HG02981 (cell line): ENCODE measurements around the gene IRS1.

Source experiments
- ATAC-seq: cut with Tn5 transposase; IDR thresholded peaks from one replicate; pipeline ENCODE4 v1.9.1; 2021; ENCODE audit warnings: mild to moderate bottlenecking, moderate library complexity; ENCODE audit not compliant: unreplicated experiment

The IRS1 gene

DNA sequence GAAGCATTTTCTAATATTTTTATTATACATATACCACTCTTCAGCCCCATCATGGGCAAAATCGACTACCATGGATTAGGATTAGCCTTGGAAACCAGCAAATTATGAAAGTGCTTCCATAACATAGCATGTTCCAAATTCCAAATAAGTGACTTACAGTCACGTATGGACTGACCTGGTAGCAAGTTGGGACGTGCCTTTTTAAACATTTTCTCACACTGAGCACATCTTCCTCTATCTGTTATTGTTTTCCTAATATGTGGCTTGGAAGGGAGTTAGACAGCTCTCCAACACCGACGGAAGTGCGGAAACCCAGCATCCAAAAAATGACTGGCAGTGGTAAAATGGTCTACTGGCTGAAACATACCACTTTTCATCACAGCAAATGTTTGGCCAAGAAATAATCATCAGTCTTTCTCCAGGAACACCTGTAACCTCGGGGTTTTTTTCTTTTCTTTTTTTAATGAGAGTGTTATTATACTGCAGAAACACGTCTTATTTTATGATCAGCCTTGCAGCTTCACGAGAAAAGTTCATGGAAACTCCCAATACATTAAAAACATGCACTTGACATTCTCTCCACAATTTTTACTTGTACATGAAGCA is 107.0 kb downstream of the IRS1 start:
- no peak for ATAC-seq

DNA sequence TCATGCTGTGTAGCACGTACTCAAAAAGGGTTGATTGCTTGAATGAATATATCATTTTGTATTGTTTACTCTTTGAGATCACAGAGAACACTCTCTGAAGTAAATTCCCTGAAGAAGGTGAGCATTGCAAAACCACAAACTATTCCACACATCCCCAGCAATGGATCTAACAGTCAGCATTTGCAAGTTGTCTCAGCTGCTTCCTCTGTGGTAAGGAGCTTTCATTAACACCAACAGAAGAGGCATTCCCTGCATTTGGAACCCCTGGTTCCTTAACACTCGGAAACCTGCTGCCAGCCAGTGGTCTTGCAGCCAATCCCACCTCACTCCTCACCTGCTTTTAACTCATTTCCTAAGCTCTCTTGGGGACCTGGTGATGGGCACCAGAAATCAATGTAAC is 108.4 kb downstream of the IRS1 start:
- ATAC-seq = no peak

DNA sequence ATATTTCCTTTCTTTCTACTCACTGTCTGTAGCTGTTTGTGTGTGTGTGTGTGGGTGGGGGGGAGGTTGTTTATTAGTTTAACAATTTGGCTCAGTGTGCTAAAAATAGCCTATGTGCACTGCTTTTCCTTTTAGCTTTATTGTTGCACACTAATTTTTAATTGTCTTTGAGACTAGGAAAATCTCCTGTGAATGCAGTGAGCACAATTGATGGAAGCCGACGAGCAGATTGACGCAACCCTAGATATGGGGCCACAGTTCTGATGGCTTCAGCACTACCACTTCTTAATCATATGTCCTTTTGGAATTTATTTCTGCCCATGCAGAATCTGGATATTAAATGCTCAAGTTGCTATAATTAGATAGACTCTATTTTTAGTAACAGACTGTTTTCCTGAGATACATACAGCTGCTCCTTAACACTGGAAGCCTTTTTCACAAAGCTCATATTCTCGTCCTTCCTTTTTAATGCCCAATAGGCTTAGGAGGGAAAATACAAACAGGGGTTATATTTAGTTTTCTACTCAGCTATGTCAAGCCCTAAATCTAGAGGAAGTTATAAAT is 109.1 kb downstream of the IRS1 start:
- no peak for ATAC-seq

DNA sequence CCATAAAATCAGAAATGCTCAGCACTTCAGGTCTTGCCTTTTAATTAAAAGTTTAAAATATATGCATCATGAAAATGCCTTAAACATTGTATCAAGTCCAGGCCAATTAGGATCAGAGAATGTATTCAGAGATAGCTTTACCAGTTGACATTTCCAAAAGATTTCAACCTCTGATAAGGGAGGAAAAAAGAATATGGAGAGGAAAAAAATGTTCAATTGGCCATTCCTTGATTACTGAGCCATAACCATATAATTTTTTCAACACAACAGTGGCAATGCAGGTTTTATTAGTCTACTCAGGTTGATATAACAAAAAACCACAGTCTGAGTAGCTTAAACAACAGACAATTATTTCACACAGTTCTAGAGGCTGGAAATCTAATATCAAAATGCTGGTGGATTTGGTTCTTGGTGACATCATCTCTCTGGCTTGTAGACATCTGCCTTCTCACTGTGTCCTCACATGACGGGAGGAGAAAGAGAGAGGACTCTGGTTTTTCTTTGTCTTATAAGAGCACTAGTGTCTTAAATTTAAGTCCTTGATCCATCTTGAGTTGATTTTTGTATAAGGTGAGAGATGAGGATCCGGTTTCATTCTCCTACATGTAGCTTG is 111.9 kb downstream of the IRS1 start:
- ATAC-seq = no peak

DNA sequence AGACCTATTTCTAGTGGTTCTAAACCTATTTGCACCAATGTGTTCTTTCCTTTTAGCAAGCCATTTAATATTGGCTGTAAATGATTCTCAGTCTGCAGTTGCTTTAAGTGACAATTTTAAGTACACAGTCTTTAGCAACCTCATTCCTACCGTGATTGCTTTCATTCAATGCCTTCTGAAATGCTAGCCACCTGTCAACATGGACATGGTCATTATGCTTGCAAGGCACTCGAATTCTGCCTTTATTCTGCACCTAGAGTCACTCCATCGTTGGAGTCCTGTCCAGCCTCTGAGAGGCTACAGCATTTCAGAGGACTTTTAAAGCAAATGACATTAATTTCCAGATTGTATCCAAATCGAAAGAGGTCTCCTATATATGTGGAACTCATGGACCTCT is 115.1 kb downstream of the IRS1 start:
- ATAC-seq = no peak

DNA sequence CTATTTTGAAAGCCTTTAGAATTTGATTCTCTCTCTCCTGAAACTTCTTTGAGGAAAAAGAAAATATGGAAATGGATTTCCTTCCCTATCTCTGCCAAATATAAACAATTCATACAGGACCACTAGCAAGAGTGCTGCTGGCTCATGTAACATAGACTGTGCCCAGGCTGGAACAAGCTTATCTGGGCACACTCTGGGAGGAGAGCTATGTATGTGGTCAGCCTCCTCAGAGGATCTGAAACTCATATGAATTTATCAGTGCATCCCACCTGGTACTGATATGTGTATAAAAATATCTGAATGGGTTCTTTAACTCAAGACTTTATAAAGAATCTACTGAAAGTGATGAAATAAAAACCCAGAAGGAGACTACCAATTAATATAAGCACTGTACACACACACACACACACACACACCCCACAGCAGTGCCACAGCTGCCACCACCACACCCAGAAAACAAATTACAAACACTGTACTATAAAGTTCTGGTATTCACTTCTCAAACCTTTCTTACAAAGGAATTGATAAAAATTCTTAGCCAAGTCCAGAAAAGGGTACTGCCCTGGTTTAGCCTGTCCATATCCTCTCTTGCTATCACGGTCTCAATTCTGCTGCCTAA is 115.6 kb downstream of the IRS1 start:
- no peak for ATAC-seq

DNA sequence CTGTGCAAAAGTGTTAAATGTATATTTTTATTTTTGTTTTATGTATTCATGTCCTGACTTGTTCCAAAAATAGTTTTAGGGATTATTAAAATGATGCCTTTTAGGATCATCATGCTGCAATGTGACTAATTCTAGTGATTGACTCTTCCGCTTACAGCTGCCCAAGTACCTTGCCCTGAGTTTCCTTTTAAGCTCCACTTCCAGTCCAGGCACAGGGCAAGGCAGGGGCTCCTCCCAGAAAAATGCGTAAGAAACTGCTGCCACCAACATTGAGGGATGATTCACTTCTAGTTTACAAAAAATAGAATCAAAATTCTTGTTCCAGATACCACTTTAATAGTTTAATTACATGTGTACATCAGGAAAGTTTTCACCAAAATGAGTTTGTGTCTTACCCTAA is 116.4 kb downstream of the IRS1 start:
- ATAC-seq = no peak
